T-helper 2 cell (primary cell): ENCODE data around the gene TLCD3A.
"Not testable (repeated sequence)": the region's sequence is repeated elsewhere in the genome, so short reads cannot be mapped to it uniquely, and the experiment has no call there.

Source experiments
- DNase-seq, 5 experiments: peaks; one replicate each; pipeline versions ENCODE4 v3.0.0 to v3.0.0-alpha.2; 2012 to 2022

Gene TLCD3A

DNA sequence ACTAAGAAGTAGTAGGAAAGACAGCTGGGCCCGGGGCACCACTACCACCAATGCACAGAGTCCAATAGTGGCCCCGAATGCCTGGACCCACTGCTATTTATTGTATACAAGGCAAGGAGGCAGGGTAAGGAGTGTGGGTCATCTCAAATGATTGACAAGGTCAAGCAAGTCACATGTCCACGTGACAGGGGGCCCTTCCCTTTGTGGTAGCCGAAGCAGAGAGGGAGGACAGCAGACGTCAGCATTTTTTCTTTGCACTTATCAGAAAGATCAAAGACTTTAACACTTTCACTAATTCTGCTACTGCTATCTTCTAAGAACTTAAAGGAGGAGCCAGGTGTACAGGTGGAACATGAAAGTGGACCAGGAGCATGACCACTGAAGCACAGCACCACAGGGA, 24.3 kb upstream of the TLCD3A start:
- DNase-seq: peak in 1 of 5 experiments; percentile 22

DNA sequence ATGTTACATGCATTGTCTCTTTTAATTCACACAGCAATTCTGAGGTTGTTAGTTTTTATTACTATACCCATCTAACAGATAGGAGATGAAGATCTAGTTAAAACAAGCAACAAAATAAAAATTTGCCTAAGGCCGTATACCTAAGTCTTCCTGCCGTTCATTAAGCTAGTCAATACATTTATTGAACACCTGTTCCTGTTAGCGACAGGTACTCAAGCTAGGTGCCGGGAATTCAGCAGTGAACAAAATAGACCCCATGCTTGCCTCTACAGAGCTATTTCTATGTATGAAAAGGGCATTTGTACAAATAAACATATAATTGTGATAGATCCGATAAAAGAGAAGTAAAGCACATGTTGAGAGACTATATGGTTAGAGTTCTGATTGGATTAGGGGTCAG, 14.3 kb upstream of the TLCD3A start:
- DNase-seq: no peak

DNA sequence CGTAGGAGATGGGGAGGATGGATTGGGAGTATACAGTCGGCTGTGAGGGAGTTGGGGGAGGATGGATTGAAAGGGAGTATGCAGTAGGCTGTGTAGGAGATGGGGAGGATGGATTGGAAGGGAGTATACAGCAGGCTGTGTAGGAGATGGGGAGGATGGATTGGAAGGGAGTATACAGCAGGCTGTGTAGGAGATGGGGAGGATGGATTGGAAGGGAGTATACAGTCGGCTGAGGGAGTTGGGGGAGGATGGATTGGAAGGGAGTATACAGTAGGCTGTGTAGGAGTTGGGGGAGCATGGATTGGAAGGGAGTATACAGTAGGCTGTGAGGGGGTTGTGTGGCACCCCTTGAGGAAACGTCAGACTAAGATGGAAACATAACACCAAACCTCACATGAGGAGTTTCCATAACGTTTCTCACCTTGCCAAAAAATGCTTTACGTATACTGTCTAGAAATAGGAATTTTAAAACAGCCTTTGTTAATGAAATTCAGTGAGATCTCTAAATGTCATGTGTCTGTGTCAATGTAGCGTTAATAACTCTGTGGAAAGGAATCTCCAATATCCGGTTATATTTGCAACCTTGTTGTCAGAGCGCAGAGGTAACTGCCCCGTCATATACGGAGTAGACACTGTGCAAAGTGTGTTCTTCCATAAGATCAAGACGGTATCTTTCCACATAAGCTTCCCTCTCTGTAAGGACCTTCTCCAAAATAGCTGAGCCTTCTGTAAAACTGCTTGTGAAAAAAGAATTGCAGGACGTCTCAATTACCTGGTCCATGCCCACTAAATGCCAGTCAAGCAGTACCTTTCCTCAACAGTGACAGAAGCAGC, 11.5 kb upstream of the TLCD3A start:
- DNase-seq: no peak

DNA sequence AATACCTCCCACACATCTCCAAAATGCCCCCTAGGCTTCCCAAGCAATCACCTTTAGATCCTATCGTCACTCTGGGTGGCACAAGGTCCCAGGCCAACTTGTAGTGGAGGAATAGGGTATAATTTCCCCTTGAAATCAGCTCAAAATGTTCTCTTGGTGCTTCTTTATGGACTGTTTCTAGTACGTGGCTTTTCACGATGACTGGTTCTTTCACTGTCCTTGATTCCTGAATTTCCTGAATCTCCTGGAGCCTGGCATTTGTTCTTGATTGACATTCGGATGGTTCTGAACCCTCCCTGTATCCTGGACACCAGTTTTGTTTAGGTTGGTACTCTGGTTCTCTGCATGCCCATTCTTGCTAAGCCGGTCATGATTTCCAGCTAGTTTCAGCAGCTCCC, 10.9 kb upstream of the TLCD3A start:
- DNase-seq: no peak

DNA sequence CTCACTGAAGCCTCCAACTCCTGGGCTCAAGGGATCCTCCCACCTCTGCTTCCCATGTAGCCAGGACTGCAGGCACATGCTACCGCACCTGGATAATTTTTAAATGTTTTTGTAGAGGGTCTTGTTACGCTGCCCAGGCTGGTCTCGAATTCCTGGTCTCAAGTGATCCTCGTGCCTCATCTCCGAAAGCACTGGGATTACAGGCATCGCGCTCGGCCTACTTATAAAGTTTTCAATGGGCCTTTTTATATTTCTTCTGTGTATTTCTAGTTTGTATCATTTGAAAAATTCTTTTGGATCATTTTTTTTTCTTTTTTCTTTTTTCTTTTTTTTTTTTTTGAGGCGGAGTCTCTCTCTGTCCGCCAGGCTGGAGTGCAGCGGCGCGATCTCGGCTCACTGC, 7.3 kb upstream of the TLCD3A start:
- DNase-seq: no peak

DNA sequence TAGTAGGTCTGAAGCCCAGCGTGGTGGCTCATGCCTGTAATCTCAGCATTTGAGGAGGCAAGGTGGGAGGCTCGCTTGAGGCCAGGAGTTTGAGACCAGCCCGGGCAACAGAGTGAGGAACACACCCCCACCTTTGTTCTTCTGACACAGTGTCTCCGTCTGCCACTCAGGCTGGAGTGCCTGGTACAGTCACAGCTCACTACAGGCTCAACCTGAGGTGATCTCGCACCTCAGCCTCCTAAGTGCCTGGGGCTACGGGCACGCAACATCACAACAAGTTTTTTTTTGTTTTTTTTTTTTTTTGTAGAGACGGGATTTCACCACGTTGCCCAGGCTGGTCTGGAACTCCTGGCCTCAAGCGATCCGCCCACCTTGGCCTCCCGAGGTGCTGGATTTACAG, 6.7 kb upstream of the TLCD3A start:
- no peak for DNase-seq

DNA sequence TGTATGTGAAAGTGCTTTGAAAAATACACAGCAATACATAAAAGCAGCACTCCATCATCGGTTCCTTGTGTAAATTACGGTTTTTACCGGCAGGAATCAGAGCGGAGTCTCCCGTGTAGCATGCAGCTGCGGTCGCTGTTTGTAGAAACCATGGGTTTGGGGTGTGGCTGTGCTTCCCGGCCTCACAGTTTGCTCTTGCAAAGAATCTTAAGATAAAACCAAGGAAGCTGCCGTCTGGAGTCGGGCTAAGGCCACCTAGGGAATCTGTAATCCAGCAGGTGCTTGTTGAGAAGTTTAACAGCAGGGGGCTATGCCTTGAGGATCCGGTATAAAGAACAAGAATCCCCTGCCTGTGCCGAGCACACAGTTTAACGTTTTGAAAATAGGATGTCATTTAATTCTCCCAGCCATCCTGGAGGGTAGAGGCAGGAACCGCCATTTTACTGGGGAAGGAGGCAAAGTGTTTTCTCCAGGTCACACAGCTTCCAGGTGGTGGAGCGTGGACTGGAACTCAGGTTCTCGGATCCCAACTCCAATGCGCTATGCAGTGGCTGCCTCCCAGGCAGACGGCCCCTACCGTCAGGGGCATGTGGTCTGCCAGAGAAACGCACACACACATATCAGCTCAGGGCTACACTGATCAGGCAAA, 6.0 kb upstream of the TLCD3A start:
- DNase-seq: no peak

DNA sequence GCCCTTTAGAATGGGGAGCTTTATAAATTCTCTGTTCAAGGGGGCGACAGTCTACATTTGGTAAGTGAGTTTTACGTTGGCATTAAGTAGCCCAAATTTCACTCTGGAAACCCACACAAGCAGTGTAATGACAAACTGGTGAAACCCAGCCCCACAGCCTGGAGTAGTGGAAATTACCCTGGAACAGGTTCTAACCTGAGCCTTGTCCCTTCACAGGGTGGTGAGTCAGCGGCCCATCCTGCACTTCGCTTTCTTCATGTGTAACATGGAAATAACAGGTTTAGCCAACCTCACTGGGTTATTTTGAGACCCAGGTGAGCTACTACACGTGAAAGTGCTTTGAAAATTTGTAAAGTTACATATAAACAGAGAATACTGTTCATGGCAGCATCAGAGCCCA, 3.5 kb upstream of the TLCD3A start:
- DNase-seq: no peak

DNA sequence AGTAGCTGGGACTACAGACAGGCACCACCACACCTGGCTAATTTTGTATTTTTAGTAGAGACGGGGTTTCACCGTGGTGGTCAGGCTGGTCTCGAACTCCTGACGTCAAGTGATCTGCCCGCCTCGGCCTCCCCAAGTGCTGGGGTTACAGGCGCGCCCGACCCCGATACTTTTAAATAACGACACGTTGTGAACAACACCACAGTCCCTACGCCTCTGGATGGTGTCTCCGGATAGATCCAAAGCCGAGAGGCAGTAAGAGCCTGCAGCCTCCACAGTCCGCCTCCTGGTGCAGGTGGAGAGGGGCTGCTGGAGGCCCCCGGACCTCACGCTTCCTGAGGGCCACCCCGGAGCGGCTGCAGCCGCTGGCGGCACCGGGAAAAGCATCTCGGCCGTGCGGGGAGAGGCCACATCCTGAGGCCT, 741 bp upstream of the TLCD3A start:
- no peak for DNase-seq

DNA sequence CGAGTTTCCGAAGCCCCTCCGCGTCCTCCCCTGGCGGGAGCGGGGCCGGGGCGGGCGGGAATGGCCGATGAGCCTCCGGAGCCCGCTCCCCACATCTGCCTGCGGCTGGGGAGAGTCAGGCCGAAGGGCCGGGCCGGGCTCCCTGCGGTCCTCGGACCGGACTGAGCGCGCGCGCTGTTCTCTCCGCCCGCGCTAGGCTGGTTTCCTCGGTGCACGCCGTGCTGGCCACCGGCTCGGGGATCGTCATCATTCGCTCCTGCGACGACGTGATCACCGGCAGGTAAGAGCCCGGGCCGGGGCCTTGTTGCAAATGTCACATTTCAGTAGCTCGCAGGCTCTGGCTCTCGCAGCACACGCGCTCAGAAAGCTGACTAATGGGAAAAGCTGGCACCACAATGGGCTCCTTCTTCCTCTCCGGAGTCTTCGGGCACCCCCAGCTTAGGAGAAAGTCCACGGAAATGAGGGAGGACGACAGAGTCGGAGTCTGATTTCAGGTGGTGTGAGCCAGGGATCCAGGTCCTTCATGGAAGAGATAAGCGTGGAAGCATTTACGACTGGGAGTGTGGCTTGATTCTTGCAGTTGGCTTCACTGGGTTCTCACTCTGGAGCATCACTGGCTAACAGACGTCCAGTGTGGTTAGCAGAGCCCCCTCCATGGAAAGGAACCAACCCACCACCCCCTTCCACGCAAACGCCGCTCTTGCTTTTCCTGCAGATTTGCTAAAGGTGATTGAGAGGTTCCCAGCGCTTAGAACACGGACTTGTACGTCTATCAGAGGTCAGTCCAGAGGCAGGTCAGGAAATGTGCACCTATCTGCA, 715 bp downstream of the TLCD3A start:
- peak in 1 of 5 experiments; percentile 57 for DNase-seq

DNA sequence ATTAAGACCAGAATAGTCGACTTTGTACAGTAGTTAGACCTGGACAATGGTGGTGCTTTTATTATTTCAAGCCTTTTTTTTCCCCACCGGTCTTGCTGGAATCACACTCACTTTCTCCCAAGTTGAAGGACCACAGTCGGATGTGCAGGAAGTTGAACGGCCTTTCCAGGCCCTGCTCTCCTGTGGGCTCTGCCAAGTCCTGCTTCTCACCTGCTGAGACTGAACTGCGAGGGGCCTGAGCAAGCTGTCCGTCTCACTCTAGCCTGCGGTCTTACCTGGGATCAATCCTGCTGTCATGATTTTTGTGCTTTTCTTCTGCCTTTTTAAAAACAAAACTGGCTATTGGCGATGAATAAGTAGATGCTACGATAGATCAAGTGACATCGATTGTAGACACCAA, 1.3 kb downstream of the TLCD3A start:
- no peak for DNase-seq

DNA sequence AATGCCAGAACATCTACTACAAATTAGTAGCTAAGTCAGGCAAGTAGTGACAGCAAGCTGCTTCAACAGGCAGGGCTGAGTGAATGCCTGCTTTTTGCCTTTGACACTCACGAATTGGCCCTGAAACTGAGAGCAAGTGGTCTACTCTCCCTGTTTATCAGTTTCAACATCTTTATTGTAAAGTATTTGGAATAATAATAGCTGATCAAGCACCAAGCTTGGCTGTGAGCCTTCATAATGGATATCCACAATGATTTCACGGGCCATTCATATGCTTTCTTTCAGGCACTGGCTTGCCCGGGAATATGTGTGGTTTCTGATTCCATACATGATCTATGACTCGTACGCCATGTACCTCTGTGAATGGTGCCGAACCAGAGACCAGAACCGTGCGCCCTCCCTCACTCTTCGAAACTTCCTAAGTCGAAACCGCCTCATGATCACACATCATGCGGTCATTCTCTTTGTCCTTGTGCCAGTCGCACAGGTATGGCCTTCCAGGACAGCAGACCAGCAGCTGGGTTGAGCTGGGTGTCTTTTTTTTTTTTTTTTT, 5.2 kb downstream of the TLCD3A start:
- no peak for DNase-seq

DNA sequence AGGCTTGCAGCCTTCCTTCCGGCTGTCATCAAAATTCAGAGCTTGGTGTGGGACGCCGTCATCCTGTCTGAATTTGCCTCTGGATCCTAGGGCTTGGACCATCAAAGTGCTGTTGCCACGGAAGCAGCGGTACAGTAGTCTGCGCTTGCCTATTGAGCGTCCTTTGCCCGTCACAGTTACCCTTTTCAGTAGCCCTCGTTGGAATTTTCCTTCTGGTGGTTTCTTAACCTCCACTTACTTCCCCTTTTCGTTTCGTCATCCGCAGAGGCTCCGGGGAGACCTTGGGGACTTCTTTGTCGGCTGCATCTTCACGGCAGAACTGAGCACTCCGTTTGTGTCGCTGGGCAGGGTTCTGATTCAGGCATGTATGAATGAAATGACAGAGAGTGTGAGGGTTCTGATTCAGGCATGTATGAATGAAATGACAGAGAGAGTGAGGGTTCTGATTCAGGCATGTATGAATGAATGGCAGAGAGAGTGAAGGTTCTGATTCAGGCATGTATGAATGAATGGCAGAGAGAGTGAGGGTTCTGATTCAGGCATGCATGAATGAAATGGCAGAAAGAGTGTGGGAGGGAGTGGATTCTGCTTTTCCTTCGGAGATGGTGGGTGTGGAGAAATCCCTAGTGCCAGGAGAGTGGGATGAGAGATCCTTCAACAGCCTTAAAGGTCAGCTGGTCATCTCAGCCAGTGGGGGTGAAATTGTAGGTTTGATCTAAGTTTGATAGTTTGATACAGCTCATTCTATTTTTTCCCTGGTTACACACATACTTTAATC, 8.0 kb downstream of the TLCD3A start:
- DNase-seq: peak in 1 of 5 experiments; percentile 46

DNA sequence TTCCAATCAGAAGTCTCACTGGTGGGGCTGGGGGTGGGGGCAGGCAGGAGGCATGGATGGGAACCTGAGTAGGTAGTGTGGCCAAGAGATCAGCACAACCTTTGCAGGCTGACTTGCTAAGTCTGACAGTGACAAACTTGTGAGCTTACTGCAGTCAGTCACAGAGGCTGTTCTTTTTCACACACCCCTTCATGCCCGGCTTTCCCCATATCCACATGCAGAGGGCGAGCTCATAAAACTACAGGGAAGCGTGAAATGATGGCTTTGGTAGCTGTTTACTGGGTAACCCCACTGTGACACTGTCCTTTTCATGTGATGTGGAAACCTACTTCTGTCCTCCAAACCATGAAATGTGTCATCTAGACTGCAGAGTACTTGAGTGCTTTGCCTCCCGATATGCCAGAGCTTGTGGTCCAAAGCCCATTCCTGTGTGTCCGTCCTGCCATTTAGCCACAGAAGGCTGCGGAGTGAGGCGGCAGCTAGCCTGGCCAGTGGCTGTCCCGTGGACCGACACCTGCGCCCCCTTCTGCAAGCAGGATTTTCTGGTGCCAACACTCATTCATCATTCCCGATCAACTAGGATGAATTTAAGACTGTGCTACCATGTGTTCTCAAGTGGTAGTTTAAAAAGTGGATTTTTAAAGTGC, 9.9 kb downstream of the TLCD3A start:
- no peak for DNase-seq

DNA sequence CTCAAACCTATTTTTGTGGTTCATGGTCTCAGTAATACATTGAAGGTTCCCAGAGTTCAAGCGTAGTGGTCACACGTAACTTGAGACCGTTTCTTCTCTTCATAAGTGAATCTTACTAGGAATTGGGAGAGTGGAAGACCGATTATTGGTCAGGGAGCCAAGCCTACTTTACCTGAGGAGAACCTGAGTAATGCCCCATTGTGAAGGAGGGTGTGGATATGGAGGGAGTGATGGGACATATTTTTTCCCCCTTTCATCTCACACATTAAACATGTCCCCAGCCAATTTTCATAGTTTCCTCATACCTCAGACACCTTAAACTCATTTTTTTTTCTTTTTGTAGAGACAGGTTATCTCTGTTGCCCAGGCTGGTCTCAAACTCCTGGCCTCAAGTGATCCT, 10.7 kb downstream of the TLCD3A start:
- no peak for DNase-seq

DNA sequence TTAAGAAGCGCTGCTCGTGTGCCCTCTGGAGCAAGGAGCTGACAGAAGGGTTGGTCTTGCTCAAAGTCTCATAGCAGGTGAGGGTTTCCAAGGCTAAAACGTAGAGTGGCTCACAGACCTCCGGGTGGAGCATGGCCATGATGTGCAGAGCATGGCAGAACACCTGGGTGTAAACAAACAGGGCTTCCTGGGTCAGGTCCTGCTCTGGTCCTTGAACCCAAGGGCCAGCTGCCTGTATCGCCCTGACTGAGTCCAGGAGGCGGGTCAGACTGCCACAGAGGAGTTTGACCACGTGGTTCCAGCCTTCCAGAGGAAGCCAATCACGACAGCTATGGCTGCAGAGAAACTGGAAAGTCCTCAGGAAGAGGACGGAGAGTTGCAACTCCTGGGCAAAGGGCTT, 12.5 kb downstream of the TLCD3A start:
- no peak for DNase-seq

DNA sequence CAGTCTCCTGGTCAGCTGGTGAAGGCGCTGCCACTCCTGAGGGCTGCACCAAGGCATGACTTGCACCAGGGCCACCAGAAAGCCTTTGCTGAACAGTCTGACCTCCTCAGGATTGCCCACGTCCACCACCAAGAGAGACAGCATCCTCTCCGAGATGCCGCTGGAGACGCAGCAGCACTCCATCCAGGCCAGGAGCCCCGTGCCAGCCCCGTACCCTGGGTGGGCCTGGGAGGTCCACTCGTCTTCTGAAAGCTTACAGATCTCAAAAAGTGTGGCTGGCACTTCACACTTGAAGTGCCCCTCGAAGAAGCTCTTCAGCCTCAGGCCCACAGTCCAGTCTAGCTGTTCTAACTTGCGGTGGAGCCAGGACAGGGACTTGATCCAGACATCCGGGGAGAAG, 13.0 kb downstream of the TLCD3A start:
- no peak for DNase-seq

DNA sequence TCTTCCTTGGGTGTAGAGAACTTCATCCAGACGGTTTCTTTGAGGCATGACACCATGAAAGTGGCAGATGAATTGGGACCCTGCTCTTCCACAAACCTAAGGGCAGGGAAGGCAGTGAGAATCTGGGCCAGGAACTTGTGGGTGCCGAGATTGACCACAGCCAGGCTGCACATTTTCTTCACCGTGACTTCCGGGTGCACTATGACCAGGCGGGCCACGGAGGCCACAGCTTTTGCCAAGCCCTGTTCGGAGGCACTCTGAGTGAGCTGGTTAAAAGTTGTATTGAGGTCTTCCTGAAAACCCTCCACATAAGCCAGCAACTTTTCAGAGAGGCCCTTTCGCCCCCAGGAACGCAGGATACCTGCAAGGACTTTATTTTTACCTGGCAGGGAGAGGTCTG, 13.8 kb downstream of the TLCD3A start:
- no peak for DNase-seq

DNA sequence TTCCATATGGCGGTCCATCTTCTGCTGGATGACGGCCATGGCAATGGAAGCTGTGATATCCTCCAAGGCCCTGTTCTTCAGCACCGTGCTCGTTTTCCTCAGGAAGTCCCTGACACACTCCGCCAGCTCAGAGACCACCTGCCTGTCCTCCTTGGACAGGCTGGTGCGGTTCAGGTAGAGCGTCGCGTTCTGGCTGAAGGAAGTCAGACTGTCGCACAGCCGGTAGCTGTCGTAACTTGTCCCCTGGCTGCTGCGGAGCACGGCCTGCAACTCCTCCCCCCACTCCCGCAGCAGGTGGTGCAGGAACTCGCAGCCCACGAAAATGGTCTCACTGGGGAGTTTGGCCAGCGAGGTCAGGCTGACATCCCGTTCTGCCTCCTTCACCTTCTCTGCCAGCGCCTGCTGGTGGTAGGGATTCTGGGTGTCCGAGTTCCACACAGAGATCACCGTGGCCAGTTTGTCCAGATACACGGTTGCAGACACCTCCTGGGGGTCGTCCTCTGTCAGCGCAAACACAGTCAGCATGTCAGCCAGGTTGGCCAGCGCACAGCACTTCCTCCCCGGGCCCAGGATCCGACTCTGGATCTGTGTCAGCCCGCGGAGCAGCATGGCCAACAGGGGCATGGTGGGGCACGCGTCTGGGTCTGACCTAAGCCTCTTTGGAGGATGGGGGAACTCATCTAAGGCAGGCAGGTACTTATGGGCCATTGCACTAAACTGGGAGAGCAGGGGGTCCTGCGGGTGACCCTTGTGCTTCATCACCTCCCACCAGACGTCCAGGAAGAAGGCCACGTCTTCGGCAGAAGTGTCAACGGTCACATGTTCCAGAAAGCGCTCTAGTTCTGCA, 14.6 kb downstream of the TLCD3A start:
- DNase-seq: no peak

DNA sequence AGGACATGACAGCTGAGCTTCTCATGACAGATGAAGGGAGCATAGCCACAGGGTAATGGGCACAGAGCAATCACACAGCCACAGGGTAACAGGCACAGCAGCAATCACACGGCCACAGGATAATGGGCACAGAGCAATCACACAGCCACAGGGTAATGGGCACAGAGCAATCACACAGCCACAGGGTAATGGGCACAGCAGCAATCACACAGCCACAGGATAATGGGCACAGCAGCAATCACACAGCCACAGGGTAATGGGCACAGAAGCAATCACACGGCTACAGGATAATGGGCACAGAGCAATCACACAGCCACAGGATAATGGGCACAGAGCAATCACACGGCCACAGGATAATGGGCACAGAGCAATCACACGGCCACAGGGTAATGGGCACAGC, 16.2 kb downstream of the TLCD3A start:
- not testable (repeated sequence) for DNase-seq

DNA sequence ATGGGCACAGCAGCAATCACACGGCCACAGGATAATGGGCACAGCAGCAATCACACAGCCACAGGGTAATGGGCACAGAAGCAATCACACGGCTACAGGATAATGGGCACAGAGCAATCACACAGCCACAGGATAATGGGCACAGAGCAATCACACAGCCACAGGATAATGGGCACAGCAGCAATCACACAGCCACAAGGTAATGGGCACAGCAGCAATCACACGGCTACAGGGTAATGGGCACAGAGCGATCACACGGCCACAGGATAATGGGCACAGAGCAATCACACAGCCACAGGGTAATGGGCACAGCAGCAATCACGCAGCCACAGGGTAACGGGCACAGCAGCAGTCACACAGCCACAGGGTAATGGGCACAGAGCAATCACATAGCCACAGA, 17.0 kb downstream of the TLCD3A start:
- DNase-seq: not testable (repeated sequence)
